ENCODE results near the gene HIPK2. TPM values are rescaled to one million over a fixed set of nuclear protein-coding genes. Genes with fewer than 3 reads are reported as not detected.

Gene HIPK2
- total RNA-seq, 2 experiments from 2014 or later: 15.4 to 16.1 TPM

- H3K4me3 Mint-ChIP-seq: no peak overlapping the region
- no peak for DNase-seq
- no peaks in the 10 kb centered on the region for H3K27me3 Mint-ChIP-seq
- no peaks in the 10 kb centered on the region for H3K4me1 Mint-ChIP-seq
- no peak overlapping the region for H3K27ac Mint-ChIP-seq
- no peaks in the 10 kb centered on the region for H3K9me3 Mint-ChIP-seq
- peaks cover 5% of the 10 kb centered on the region for H3K36me3 Mint-ChIP-seq
Observed at GRCh38 chr7:139709485-139709884, 68.3 kb downstream of the HIPK2 start.

- Mint-ChIP-seq H3K27ac (no peak overlapping the region), H3K27me3 (no peaks in the 10 kb centered on the region), H3K9me3 (no peaks in the 10 kb centered on the region), H3K36me3 (peaks cover 3% of the 10 kb centered on the region), H3K4me1 (no peaks in the 10 kb centered on the region), H3K4me3 (no peak overlapping the region)
- no peak for DNase-seq
Observed at GRCh38 chr7:139708541-139708940, 69.3 kb downstream of the HIPK2 start.

- no peak for DNase-seq
- no peaks in the 10 kb centered on the region for H3K9me3 Mint-ChIP-seq
- H3K27ac Mint-ChIP-seq: no peak overlapping the region
- H3K27me3 Mint-ChIP-seq: no peaks in the 10 kb centered on the region
- no peaks in the 10 kb centered on the region for H3K4me1 Mint-ChIP-seq
- H3K36me3 Mint-ChIP-seq: peaks cover 3% of the 10 kb centered on the region
- no peak overlapping the region for H3K4me3 Mint-ChIP-seq
Observed at GRCh38 chr7:139706837-139707236, 71.0 kb downstream of the HIPK2 start.

GRCh38 chr7:139704308-139704879, 73.4 kb downstream of the HIPK2 start:
- H3K27ac Mint-ChIP-seq: no peak overlapping the region
- no peaks in the 10 kb centered on the region for H3K36me3 Mint-ChIP-seq
- peaks cover 7% of the 10 kb centered on the region for H3K4me1 Mint-ChIP-seq
- no peaks in the 10 kb centered on the region for H3K9me3 Mint-ChIP-seq
- DNase-seq: no peak
- no peak overlapping the region for H3K4me3 Mint-ChIP-seq
- no peaks in the 10 kb centered on the region for H3K27me3 Mint-ChIP-seq

- Mint-ChIP-seq H3K27ac (no peak overlapping the region), H3K4me3 (no peak overlapping the region), H3K4me1 (peaks cover 7% of the 10 kb centered on the region), H3K27me3 (no peaks in the 10 kb centered on the region), H3K36me3 (no peaks in the 10 kb centered on the region), H3K9me3 (no peaks in the 10 kb centered on the region)
- no peak for DNase-seq
Observed at GRCh38 chr7:139703487-139704307, 74.1 kb downstream of the HIPK2 start.

GRCh38 chr7:139702811-139703486, 74.8 kb downstream of the HIPK2 start:
- Mint-ChIP-seq H3K36me3 (peaks cover 2% of the 10 kb centered on the region), H3K27me3 (no peaks in the 10 kb centered on the region)

GRCh38 chr7:139702313-139702731, 75.5 kb downstream of the HIPK2 start:
- Mint-ChIP-seq H3K27ac (no peak overlapping the region), H3K27me3 (no peaks in the 10 kb centered on the region), H3K4me3 (no peak overlapping the region), H3K9me3 (no peaks in the 10 kb centered on the region), H3K4me1 (peaks cover 8% of the 10 kb centered on the region), H3K36me3 (peaks cover 2% of the 10 kb centered on the region)
- no peak for DNase-seq

More at GRCh38 chr7:139702811-139703486, 74.8 kb downstream of the HIPK2 start:
- Mint-ChIP-seq H3K4me3 (no peak overlapping the region), H3K4me1 (peaks cover 8% of the 10 kb centered on the region), H3K9me3 (no peaks in the 10 kb centered on the region), H3K27ac (no peak overlapping the region)
- DNase-seq: no peak

- peaks cover 2% of the 10 kb centered on the region for H3K36me3 Mint-ChIP-seq
- no peaks in the 10 kb centered on the region for H3K27me3 Mint-ChIP-seq
- no peaks in the 10 kb centered on the region for H3K9me3 Mint-ChIP-seq
- no peak for DNase-seq
- no peak overlapping the region for H3K27ac Mint-ChIP-seq
- no peak overlapping the region for H3K4me3 Mint-ChIP-seq
- peaks cover 12% of the 10 kb centered on the region for H3K4me1 Mint-ChIP-seq
Observed at GRCh38 chr7:139701908-139702307, 75.9 kb downstream of the HIPK2 start.

- Mint-ChIP-seq H3K36me3 (peaks cover 2% of the 10 kb centered on the region), H3K27ac (no peak overlapping the region), H3K9me3 (no peaks in the 10 kb centered on the region), H3K4me1 (peaks cover 23% of the 10 kb centered on the region), H3K4me3 (no peak overlapping the region), H3K27me3 (no peaks in the 10 kb centered on the region)
- no peak for DNase-seq
Observed at GRCh38 chr7:139700505-139701235, 77.1 kb downstream of the HIPK2 start.

- H3K4me3 Mint-ChIP-seq: no peak overlapping the region
- H3K9me3 Mint-ChIP-seq: no peaks in the 10 kb centered on the region
- H3K36me3 Mint-ChIP-seq: peaks cover 3% of the 10 kb centered on the region
- no peak overlapping the region for H3K27ac Mint-ChIP-seq
- DNase-seq: no peak
- H3K27me3 Mint-ChIP-seq: no peaks in the 10 kb centered on the region
- H3K4me1 Mint-ChIP-seq: peaks cover 24% of the 10 kb centered on the region
Observed at GRCh38 chr7:139699640-139700504, 77.9 kb downstream of the HIPK2 start.

GRCh38 chr7:139698844-139699243, 79.0 kb downstream of the HIPK2 start:
- Mint-ChIP-seq H3K27ac (no peak overlapping the region), H3K36me3 (peaks cover 3% of the 10 kb centered on the region), H3K4me1 (peaks cover 24% of the 10 kb centered on the region), H3K4me3 (no peak overlapping the region), H3K9me3 (no peaks in the 10 kb centered on the region), H3K27me3 (no peaks in the 10 kb centered on the region)
- no peak for DNase-seq

GRCh38 chr7:139698278-139698677, 79.5 kb downstream of the HIPK2 start:
- no peaks in the 10 kb centered on the region for H3K27me3 Mint-ChIP-seq
- H3K4me1 Mint-ChIP-seq: peaks cover 24% of the 10 kb centered on the region
- H3K4me3 Mint-ChIP-seq: no peak overlapping the region
- DNase-seq: no peak
- no peak overlapping the region for H3K27ac Mint-ChIP-seq
- H3K36me3 Mint-ChIP-seq: peaks cover 3% of the 10 kb centered on the region
- no peaks in the 10 kb centered on the region for H3K9me3 Mint-ChIP-seq

GRCh38 chr7:139697056-139697455, 80.7 kb downstream of the HIPK2 start:
- Mint-ChIP-seq H3K27ac (peak overlapping the region; percentile 66), H3K4me3 (no peak overlapping the region), H3K27me3 (no peaks in the 10 kb centered on the region), H3K4me1 (peaks cover 24% of the 10 kb centered on the region), H3K9me3 (no peaks in the 10 kb centered on the region), H3K36me3 (peaks cover 3% of the 10 kb centered on the region)
- DNase-seq: no peak

- Mint-ChIP-seq H3K36me3 (peaks cover 3% of the 10 kb centered on the region), H3K9me3 (no peaks in the 10 kb centered on the region), H3K4me1 (peaks cover 24% of the 10 kb centered on the region), H3K27ac (peak overlapping the region; percentile 66), H3K27me3 (no peaks in the 10 kb centered on the region), H3K4me3 (no peak overlapping the region)
- DNase-seq: no peak
Observed at GRCh38 chr7:139696552-139696951, 81.2 kb downstream of the HIPK2 start.

Measured in activated naive CD8-positive, alpha-beta T cell treated with anti-CD3 and anti-CD28 coated beads for 36 hours (primary cell).